ENCODE data around the gene RPS15. TPM values are rescaled to one million over a fixed set of nuclear protein-coding genes. Genes with fewer than 3 reads are reported as not detected.

The RPS15 gene
- total and polyA plus RNA-seq, 4 donors, result 296 to 954 (median 414) TPM

DNA sequence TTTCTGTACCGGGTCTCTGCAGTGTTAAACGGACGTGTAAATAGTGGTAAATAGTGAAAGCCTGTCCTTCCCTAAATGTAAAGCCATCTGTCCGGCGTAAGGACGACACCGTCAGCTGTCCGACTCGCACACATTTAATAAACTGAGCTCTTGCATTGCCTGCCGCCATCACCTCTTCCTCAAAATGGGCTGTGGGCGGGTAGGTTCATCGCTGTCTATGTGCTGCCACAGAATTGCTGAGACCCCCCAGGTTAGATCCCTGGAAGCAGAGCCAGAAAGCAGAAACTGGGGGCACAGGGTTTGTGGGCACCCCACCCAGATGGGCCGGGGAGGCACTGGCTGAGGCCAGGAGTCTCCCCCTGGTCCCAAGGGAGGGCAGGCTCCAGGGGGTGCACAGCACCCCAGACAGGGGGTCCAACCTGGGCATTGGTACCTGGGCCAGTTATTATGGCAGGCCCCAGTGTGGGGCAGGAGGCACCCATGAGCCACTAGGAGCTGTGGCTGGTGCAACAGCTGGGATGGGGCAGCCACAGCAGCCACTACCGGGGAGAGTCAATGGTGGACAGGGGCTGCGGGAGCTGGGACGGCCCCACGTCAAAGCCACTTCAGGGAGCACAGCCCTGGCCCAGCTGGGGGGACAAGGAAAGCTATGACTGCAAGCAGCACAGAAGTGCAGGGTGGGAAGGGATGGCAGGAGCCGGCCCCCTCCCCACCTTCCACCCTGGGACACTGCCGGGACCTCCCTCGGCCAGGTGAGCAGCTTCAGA is 35.1 kb downstream of the RPS15 start:
- H3K36me3 ChIP-seq (ENCODE audit: control insufficient read depth in 4 of 4, insufficient read depth in 3 of 4, low read depth in 1 of 4, low read length in 3 of 4), result peaks cover 0 to 6% (median 0%) of the 10 kb centered on the region in 4 donors
- H3K27me3 ChIP-seq (ENCODE audit: control insufficient read depth in 4 of 4, insufficient read depth in 4 of 4, low read length in 3 of 4), result peaks cover 0 to 7% (median 5%) of the 10 kb centered on the region in 4 donors
- H3K9ac ChIP-seq (ENCODE audit: low read depth in 1 of 2, low read length in 2 of 2), result no peak overlapping the region
- 75% methylated on average over 20 of the region's 20 CpGs for WGBS
- no peak overlapping the region for H3K27ac ChIP-seq (ENCODE audit: low read depth in 1 of 2, low read length in 2 of 2)
- H3K9me3 ChIP-seq (ENCODE audit: control insufficient read depth in 4 of 4, low read length in 3 of 4), result no peaks in the 10 kb centered on the region
- TF ChIP-seq YY1 (IDR thresholded peaks at IDR 0.05) (no peak), NR2F2 (IDR thresholded peaks at IDR 0.05) (no peak), HNF4A (conservative IDR thresholded peaks at IDR 0.05) (no peak), GABPA (IDR thresholded peaks at IDR 0.05 in 1 of 2, conservative IDR thresholded peaks at IDR 0.05 in 1 of 2) (no peak), FOXA1 (IDR thresholded peaks at IDR 0.05) (no peak), RAD21 (IDR thresholded peaks at IDR 0.05) (no peak), HNF4G (IDR thresholded peaks at IDR 0.05) (no peak), RXRA (IDR thresholded peaks at IDR 0.05) (no peak), TAF1 (conservative IDR thresholded peaks at IDR 0.05) (no peak), CTCF (IDR thresholded peaks at IDR 0.05; ENCODE audit: low read depth, low read length, missing input control) (no peak), EGR1 (IDR thresholded peaks at IDR 0.05; ENCODE audit: low read depth in 2 of 2) (no peak), SP1 (IDR thresholded peaks at IDR 0.05) (no peak), JUND (IDR thresholded peaks at IDR 0.05) (no peak), FOXA2 (IDR thresholded peaks at IDR 0.05) (no peak), REST (IDR thresholded peaks at IDR 0.05) (no peak)
- TF ChIP-seq, protein P1, sequence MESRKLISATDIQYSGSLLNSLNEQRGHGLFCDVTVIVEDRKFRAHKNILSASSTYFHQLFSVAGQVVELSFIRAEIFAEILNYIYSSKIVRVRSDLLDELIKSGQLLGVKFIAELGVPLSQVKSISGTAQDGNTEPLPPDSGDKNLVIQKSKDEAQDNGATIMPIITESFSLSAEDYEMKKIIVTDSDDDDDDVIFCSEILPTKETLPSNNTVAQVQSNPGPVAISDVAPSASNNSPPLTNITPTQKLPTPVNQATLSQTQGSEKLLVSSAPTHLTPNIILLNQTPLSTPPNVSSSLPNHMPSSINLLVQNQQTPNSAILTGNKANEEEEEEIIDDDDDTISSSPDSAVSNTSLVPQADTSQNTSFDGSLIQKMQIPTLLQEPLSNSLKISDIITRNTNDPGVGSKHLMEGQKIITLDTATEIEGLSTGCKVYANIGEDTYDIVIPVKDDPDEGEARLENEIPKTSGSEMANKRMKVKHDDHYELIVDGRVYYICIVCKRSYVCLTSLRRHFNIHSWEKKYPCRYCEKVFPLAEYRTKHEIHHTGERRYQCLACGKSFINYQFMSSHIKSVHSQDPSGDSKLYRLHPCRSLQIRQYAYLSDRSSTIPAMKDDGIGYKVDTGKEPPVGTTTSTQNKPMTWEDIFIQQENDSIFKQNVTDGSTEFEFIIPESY (IDR thresholded peaks at IDR 0.05), result no peak
- TF ChIP-seq, protein P2, sequence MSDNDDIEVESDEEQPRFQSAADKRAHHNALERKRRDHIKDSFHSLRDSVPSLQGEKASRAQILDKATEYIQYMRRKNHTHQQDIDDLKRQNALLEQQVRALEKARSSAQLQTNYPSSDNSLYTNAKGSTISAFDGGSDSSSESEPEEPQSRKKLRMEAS (IDR thresholded peaks at IDR 0.05), result no peak
- TF ChIP-seq, protein P3, sequence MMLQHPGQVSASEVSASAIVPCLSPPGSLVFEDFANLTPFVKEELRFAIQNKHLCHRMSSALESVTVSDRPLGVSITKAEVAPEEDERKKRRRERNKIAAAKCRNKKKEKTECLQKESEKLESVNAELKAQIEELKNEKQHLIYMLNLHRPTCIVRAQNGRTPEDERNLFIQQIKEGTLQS (IDR thresholded peaks at IDR 0.05), result no peak
- H3K4me1 ChIP-seq (ENCODE audit: control insufficient read depth in 4 of 4, insufficient read depth in 4 of 4, low read length in 3 of 4), result peaks cover 28 to 53% (median 34%) of the 10 kb centered on the region in 4 donors
- no peak for DNase-seq (ENCODE audit: low spot score)
- no peak overlapping the region for H3K4me3 ChIP-seq (ENCODE audit: low read depth in 1 of 3, low read length in 3 of 3)
